Measurements from ENCODE around the gene LGMN.

- TF ChIP-seq, protein P1, sequence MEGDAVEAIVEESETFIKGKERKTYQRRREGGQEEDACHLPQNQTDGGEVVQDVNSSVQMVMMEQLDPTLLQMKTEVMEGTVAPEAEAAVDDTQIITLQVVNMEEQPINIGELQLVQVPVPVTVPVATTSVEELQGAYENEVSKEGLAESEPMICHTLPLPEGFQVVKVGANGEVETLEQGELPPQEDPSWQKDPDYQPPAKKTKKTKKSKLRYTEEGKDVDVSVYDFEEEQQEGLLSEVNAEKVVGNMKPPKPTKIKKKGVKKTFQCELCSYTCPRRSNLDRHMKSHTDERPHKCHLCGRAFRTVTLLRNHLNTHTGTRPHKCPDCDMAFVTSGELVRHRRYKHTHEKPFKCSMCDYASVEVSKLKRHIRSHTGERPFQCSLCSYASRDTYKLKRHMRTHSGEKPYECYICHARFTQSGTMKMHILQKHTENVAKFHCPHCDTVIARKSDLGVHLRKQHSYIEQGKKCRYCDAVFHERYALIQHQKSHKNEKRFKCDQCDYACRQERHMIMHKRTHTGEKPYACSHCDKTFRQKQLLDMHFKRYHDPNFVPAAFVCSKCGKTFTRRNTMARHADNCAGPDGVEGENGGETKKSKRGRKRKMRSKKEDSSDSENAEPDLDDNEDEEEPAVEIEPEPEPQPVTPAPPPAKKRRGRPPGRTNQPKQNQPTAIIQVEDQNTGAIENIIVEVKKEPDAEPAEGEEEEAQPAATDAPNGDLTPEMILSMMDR (IDR thresholded peaks at IDR 0.05) = no peak
- no peak for TF ChIP-seq ZFX (IDR thresholded peaks at IDR 0.05; ENCODE audit: borderline replicate concordance)
Measured at GRCh38 chr14:92710001-92710341, 38.5 kb downstream of the LGMN start.
